GM18507 (cell line): ENCODE results near the gene ZCCHC7.

Experiments used
- DNase-seq: peaks from one replicate; pipeline ENCODE4 v3.0.0; 2011; ENCODE audit warnings: low read depth; ENCODE audit not compliant: insufficient read length; ENCODE audit errors: extremely low spot score
- FAIRE-seq: peaks from 2 replicates; lab custom pipeline; 2011; peaks lifted over from hg19 to GRCh38; lab: Jason Lieb, UNC

The ZCCHC7 gene

DNA sequence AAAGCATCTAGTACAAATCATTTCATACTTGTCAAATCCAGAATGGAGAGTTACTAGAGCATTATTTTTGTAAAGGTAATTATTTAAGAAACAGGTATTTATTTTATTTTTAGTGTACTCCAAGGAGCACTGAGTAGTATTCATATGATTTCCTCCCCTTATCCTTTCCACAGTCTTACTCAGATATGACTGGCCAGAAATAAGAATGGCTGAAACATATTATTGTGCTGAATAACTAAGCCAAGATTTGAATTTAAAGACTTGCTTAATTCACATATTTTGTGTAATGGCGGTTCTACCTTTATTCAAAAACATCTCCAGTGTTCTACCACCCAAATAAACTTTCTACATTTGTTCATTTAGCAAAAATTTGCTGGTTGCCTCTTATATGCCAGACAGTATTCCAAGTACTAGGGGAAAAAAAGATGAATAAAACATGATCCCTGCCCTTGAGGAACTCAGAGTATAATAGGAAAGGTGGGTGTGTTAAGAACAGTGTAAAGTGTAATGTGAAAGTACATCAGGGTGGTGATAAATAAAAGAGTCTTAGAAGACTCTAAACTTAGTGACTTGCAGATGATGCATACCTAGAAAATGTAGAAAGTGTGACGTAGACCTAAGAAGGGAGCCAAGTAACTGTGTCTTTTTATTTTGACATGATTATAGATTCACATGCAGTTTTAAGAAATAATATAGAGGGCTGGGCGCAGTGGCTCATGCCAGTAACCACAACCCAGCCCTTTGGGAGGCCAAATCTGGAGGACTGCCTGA, 191.7 kb downstream of the ZCCHC7 start:
- DNase-seq (no peak), FAIRE-seq (no peak)

DNA sequence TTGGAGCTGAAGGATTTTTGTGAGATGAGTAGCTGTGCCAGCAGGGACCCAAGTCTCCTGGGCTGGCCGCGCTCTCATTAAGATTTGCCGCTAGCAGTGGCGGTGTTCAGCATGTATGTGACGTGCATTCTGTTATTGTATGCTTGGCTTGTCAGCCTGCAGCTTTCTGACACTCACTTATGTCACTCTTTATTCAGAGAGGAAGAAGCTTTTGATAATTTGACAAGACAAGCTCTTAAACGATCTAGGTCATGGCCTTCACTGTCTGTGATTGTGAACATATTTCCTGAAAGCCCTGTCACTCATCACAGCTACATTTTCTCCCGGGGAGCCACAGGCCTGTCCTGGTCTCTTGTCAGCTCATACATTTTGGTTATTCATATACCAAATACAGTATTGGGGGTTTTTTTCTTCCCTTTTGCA, 203.9 kb downstream of the ZCCHC7 start:
- FAIRE-seq: no peak

DNA sequence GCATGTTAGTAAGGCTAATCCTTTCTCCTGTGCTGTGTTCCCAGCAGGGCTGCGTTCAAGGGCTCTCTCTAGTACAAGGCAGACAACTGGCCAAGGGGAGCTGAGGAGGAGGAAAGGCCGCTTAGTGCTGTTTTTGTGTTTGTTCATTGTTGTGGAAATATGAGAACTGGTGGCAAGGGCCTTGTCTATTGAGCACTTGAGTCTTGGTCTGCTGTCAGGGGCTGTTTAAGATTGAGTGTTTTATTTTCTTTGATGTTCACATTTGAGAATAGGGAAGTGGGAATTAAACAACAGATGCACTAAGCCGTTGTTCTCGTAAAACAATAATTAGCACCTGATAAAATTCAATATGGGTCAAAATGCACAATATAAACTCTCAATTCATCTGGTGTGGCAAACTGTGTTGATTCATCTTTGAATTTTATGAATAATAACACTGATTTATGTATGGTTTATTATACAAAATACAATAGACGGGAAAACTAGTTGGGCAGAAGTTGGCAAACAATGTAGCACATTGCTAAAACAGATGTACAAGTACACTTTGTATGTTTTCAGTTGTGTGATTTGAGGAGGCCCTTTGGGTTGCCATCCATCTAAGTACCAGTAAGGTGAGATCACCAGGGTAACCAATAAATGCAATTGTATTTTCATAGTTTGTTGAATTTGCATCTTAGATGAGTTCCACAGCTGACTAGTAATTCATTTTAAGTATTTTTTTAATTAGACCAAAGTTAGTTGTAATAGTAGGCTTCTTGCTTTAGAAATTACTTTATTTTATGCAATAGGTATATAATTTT, 204.5 kb downstream of the ZCCHC7 start:
- DNase-seq: no peak
- FAIRE-seq: peak; percentile 88

More for the DNA sequence above, 203.9 kb downstream of the ZCCHC7 start:
- no peak for DNase-seq

DNA sequence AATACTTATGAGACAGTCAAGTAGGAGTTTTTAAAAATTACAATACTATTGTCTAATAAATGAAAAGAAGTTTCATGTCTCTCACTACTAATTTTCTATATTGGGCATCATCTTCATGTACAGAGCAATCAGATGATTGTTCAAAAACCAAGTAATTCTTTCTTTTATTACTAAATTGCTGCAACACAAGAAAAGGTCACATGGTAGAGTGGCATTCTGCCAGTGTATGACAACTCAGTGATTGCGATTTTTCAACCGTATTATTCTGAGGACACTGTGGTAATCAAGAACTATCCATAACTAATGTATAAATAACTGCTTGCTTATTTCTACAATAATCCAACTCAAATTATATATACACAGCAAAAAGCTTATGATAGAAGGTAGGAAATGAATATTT, 205.4 kb downstream of the ZCCHC7 start:
- DNase-seq: no peak
- peak; percentile 12 for FAIRE-seq

DNA sequence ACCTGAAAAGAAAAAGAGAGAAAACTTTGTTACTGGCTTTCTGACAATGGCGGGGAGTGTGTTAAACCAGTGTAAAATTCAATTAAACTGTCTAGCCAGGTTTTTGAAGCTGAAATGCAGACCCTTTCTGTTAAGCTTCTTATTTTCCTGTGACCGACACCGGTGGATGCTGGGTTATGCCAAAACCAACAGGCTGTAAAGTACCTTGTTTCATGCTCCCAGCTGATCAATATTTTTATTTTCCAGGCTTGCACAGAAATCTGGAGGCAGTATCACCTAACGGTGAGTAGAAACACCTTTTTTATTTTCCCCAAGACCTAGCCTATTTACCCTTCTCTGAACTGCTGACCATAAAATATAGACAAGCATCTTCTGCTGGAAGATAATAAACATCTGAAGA, 207.2 kb downstream of the ZCCHC7 start:
- no peak for FAIRE-seq

DNA sequence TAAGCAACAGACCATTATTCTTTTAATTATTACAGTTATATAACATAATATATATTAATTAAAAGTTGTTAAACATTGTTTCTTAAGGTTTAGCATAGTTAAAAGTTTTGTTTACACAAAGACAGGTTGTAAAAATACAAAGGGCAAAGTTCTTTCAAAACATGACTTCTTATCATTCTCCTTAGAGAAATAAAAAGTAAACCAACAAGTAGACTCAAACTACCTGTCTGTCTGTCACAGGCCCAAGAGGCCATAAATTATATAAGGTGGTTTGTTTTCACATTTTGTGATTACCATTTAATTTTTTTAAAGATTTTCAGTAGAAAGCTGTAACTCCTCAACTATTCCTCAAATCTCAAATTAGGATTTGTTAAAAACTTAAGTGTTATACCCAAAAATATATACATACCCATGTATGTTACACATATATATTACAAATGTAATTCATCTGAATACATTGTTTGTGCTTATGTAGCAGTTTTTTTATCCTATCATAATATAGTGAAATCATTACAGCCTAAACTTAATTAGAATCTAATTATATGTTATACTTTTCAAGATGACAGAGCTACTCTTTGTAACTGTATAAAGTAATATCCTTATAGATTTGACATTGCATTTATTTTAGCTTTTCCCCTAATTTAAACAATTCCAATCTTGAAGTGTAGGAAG, 208.3 kb downstream of the ZCCHC7 start:
- FAIRE-seq (no peak), DNase-seq (no peak)

More for the DNA sequence above, 207.2 kb downstream of the ZCCHC7 start:
- no peak for DNase-seq

DNA sequence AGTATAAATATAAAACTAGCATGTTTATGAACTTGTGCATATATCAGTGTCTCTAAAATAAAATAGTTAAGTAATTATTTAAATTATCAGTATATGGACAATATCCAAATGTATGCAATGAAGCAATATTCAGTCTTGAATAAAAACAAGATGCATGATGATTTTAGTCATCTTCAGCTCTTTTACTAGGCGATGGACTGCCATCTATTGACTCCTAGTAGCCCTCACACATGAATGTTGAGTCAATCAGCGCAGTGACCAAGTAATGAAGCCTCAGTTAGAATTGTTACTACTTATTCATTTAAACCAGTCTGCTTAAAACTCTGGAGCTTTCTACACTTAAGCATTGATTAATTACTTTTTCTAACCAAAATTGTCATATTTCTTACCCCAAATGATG, 209.2 kb downstream of the ZCCHC7 start:
- no peak for DNase-seq
- FAIRE-seq: peak; percentile 95

DNA sequence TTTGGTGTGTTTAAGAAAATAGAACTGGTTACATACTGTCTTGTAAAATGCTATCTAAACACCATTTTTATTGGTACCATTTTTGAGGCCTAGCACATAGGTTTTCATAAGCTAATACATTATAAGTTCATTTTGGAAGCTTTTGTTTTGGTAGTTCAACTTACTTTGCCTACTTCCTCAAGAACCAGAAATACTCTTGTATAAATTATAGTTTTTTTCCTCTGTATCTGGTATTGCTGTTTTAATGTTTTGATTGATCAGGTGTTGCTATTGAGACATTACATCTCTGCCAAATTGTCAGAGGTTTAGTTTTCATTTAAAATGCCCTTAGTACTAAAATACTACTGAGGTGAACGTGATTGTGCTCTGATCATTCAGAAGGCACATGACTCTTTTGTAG, 211.5 kb downstream of the ZCCHC7 start:
- FAIRE-seq (peak; percentile 15), DNase-seq (no peak)

DNA sequence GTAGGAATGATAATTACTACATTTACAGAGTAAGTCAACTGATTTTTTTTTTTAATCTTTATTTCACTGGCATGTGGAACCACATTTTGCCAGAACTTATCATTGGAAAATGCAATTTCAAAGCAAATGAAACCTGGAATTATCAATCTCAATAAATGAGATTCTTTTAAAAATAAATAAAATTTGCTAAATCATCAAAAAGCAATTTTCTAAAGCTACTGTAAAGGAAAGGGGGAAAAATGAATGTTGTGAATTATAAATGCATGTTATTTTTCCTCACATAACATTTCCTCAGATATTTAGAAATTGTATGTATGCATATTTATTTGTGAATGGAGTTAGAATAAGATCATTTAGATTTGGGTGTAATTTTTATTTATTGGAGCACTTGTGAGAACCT, 212.2 kb downstream of the ZCCHC7 start:
- DNase-seq: no peak
- FAIRE-seq: no peak

DNA sequence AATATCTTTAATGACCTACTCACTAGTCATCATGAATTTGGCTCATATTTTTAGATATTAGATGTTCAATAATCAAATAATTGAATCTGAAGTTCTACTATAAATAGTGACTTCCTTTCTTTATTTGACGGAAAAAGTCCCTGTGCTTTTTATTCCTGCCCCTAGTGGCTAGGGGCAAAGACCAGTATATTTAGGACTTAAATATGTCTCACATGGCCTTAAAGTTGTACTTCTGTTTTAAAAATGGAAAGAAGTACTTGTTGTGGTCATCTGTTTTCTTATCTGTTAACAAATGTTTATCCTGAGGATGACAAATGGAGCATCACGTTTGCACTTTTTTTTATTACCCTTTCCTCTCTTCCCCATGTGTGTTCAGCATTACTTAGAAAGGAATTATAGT, 212.9 kb downstream of the ZCCHC7 start:
- DNase-seq (no peak), FAIRE-seq (no peak)

DNA sequence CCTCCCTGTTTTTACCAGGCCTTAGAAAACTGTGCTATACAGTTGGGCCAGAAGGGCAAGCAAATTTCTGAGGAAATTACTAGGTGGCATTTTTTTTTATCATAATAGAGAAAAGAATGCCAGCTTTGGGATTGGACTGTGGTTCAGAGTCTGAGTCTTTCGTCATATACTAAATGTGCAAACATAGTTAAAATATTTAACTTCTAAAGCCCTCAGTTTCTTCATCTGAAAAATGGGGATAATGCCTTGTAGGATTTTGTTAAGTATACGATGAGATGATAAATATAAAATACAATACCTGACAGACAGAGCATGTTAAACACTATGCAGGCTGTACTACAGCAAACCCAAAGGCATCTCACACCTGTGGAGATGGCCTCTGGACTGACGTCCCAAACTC, 214.9 kb downstream of the ZCCHC7 start:
- peak; percentile 36 for FAIRE-seq
- DNase-seq: no peak

DNA sequence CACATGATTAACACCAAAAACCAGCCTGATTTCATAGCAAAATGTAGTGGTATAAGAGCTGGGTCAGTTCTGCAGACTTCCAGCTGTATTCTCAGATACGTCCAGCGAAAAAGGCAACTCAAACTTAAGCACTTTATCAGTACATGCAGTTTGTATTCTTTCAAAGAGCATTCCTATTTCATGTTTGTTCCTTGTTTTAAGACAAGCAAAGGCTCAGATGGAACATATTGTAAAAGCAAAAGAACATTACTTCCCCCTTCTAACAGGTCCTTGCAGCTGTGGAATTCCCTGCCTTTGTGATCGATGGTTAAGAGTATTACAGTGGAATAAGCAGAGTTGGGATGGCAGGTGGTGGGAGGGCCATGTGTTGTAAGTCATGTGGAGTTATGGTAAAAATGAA, 215.8 kb downstream of the ZCCHC7 start:
- FAIRE-seq (peak; percentile 76), DNase-seq (no peak)

DNA sequence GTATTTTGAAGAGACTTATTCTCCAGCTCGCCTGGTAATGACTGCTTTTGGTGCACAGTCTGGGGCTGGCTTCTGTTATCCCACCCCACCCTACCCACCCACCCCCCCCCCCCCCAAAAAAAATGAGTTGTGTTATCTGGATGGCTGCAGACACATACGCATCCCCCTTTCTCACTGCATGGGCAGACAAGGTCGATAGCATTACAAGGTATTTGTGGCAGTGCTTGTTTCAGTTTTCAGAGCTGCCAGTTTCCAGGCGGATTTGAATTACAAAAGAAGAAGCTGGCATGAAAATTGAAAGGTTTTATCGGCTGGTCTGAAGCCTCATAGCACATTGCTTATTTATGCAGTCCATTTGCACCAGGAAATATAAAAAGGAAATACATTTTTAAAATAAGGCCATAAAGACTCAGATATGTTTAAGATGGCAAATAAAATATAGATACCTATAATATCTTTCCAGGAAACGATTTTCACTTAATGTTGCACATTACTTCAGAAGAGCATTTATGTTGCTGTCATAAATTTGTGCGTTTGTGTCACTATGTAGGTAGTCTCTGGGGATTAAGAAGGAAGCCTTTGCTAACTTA, 217.0 kb downstream of the ZCCHC7 start:
- DNase-seq (no peak), FAIRE-seq (peak; percentile 70)

DNA sequence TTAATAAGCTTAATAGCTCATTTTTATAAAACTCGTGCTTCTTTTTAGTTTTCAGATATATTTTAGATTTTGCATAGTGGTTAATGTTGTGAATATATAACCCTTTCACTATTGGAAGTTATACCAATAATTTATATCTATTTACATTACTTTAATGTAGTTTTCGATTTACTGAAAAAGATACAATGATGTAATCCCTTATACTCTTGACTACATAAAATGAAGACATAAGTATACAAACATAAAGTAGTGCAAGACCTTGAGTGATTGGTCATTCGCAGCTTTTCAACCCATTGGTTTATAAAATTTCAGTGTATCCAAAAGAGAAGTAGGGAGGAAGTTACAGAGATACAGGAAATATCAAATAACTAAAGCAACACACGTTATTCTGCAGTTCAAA, 217.8 kb downstream of the ZCCHC7 start:
- peak; percentile 66 for FAIRE-seq
- no peak for DNase-seq

DNA sequence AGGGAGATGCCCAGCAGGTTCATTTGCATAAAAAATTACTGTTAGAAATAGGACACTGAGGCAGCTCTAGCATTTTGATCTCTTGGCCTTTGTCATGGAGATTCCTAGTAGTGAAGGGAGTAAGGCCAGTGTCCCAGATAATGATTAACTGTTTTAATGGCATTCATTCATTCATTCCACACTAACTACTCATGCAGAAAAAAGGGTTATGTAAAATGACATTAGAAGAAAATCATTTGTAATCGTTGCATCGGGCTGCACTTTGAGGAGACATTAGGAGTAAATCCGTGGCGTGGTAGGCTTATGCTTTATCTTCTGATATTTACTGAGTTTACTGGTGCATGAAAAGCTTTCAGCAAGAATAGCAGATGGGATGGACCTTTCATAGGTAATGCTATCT, 219.5 kb downstream of the ZCCHC7 start:
- FAIRE-seq (no peak), DNase-seq (no peak)

DNA sequence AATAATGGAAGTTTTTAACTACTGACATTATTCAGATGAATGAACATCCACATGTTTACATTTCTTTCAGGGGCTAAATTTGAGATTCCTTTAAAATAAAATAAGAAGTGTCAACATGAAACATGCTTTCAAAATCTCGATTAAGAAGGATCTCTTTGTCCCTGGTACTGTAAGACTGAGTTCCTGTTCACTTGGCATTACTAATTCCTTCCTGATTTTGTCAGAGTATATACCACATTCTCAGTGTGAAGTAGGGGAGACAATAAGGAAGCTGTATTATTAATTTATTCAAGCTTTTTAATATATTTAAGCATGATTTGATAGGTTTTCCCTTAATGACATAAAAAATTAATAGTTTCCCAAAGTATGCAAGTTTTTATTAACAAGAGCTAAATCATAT, 220.6 kb downstream of the ZCCHC7 start:
- DNase-seq: no peak
- no peak for FAIRE-seq

DNA sequence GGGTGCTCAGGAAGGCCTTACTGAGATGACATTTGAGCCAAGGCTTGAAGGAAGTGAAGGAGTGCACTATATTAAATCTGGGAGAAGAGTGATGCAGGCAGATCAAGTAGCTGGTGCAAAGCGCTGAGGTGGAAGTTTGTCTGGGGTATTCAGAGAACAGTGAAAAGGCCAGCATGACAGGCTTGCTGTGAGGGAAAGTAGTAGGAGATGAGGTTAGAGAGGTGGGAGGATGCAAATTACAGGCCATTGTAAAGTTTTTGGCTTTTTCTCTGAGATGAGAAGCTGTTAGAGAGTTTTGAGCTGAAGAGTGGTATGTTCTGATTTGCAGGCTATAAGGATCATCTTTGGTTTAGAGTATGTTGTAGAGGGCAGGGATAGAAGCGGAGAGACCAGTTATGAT, 221.3 kb downstream of the ZCCHC7 start:
- FAIRE-seq (peak; percentile 5), DNase-seq (no peak)

DNA sequence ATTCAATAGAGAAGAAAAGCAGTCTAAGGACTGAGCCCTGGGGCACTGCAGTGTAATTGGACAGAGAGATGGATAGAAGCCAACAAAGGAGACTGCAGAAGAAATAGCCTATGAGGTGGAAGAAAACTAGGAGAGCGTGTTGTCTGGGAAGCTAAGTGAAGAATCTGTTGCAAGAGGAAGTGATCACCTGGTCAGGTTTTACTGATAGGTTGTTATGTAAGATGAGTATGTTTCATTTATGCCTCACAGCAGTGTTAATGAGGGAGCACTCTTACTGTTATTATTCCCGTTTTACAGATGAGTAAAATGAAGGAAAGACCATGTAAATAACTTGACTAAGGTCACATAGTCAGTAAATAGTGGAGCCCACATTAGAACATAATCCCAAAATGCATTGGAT, 222.1 kb downstream of the ZCCHC7 start:
- FAIRE-seq (peak; percentile 54), DNase-seq (no peak)

DNA sequence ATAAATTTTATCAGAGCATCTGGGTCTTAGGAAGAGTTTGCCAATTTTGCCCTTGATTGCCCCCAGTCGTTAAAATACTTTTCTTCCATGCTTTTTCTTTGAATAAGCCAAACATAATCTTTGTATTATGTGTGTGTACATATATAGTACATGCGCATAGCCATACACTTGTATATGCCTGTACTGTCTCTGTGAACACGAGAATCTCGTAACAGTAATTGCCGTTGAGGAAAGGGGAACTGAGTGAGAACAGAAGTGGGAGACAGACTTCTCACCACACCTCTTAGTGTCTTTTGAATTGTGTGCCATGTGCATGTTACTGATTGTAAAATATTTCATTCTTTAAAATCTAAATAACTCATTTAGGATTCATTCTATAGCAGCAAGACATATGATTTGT, 222.5 kb downstream of the ZCCHC7 start:
- no peak for FAIRE-seq

DNA sequence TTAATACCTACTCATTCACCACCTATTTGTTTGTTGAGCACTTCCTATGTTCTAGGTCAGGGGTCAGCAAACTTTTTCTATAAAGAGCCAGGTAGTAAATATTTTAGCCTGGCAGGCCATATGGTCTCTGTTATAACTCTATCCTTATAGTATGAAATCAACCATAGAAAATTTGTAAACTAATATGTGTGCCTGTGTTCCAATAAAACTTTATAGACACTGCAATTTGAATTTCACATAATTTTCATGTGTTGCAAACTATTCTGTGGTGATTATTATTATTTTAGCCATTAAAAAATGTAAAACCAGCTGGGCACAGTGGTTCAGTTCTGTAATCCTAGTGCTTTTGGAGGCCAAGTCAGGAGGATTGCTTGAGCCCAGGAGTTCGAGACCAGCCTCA, 223.3 kb downstream of the ZCCHC7 start:
- DNase-seq (no peak), FAIRE-seq (no peak)

More for the DNA sequence above, 222.5 kb downstream of the ZCCHC7 start:
- no peak for DNase-seq
